H9 (cell line): Measurements from ENCODE around the gene STOML3. TPM values are rescaled to one million over a fixed set of nuclear protein-coding genes. Genes with fewer than 3 reads are reported as not detected.

ENCODE experiments used
- DNase-seq: peaks from one replicate; pipeline ENCODE4 v3.0.0-alpha.2; 2017
- H2AFZ ChIP-seq: one replicate; pipeline ENCODE4 v1.6.1; 2013; ENCODE audit warnings: mild to moderate bottlenecking, low read length, control low read depth, moderate library complexity
- H2AK5ac ChIP-seq: 2 replicates; pipeline ENCODE4 v1.6.1; 2013; ENCODE audit warnings: low read length, control low read depth, mixed read lengths; ENCODE audit not compliant: insufficient read length
- H2BK120ac ChIP-seq: one replicate; pipeline ENCODE4 v1.6.1; 2013; ENCODE audit warnings: low read depth, mild to moderate bottlenecking, low read length, control low read depth, inconsistent platforms; ENCODE audit not compliant: poor library complexity, severe bottlenecking
- H2BK12ac ChIP-seq: 2 replicates; pipeline ENCODE4 v1.6.1; 2013; ENCODE audit warnings: low read length, control low read depth, mixed read lengths, low read depth; ENCODE audit not compliant: insufficient read length
- H2BK15ac ChIP-seq: 2 replicates; pipeline ENCODE4 v1.6.1; 2013; ENCODE audit warnings: low read depth, low read length, control low read depth
- H2BK20ac ChIP-seq: one replicate; pipeline ENCODE4 v1.6.1; 2013; ENCODE audit warnings: low read depth, mild to moderate bottlenecking, low read length, control low read depth, inconsistent platforms; ENCODE audit not compliant: poor library complexity, severe bottlenecking
- H2BK5ac ChIP-seq: 2 replicates; pipeline ENCODE4 v1.6.1; 2013; ENCODE audit warnings: low read length, control low read depth, mixed read lengths; ENCODE audit not compliant: insufficient read length
- H3K14ac ChIP-seq: 2 replicates; pipeline ENCODE4 v1.6.1; 2013; ENCODE audit warnings: low read length, control low read depth; ENCODE audit not compliant: insufficient read depth
- H3K18ac ChIP-seq: 2 replicates; pipeline ENCODE4 v1.6.1; 2013; ENCODE audit warnings: low read depth, mild to moderate bottlenecking, mixed read lengths, low read length, control low read depth; ENCODE audit not compliant: insufficient read length
- H3K23ac ChIP-seq: 2 replicates; pipeline ENCODE4 v1.6.1; 2013; ENCODE audit warnings: low read length, control low read depth, mixed read lengths, low read depth; ENCODE audit not compliant: insufficient read length
- H3K23me2 ChIP-seq: 2 replicates; pipeline ENCODE4 v1.6.1; 2013; ENCODE audit warnings: low read depth, mild to moderate bottlenecking, mixed read lengths, low read length, control low read depth; ENCODE audit not compliant: insufficient read length, poor library complexity, severe bottlenecking
- H3K27ac ChIP-seq: 2 replicates; pipeline ENCODE4 v1.5.1; 2013; ENCODE audit warnings: low read length, control low read depth, mixed read lengths, low read depth; ENCODE audit not compliant: insufficient read length
- H3K27me3 ChIP-seq: 2 replicates; pipeline ENCODE4 v1.6.1; 2013; ENCODE audit warnings: low read length, control low read depth, inconsistent platforms; ENCODE audit not compliant: insufficient read depth
- H3K4ac ChIP-seq: 2 replicates; pipeline ENCODE4 v1.6.1; 2013; ENCODE audit warnings: low read depth, mild to moderate bottlenecking, control low read depth, inconsistent platforms, low read length, moderate library complexity
- H3K4me1 ChIP-seq: 2 replicates; pipeline ENCODE4 v1.6.1; 2013; ENCODE audit warnings: low read length, control low read depth, inconsistent platforms; ENCODE audit not compliant: insufficient read depth
- H3K4me2 ChIP-seq: 2 replicates; pipeline ENCODE4 v1.6.1; 2013; ENCODE audit warnings: low read length, control low read depth, mixed read lengths; ENCODE audit not compliant: insufficient read length, insufficient read depth
- H3K56ac ChIP-seq: 2 replicates; pipeline ENCODE4 v1.6.1; 2013; ENCODE audit warnings: low read depth, mild to moderate bottlenecking, mixed read lengths, low read length, control low read depth; ENCODE audit not compliant: insufficient read length
- H3K79me1 ChIP-seq: 2 replicates; pipeline ENCODE4 v1.6.1; 2013; ENCODE audit warnings: low read depth, mild to moderate bottlenecking, moderate library complexity, low read length, control low read depth, inconsistent platforms; ENCODE audit not compliant: insufficient read depth, poor library complexity, severe bottlenecking
- H3K79me2 ChIP-seq: 2 replicates; pipeline ENCODE4 v1.6.1; 2013; ENCODE audit warnings: low read length, control low read depth, inconsistent platforms; ENCODE audit not compliant: insufficient read depth
- H3K9ac ChIP-seq: 2 replicates; pipeline ENCODE4 v1.6.1; 2013; ENCODE audit warnings: low read length, control low read depth, mixed read lengths; ENCODE audit not compliant: insufficient read length; ENCODE audit errors: extremely low read depth
- H3K9me3 ChIP-seq: one replicate; pipeline ENCODE4 v1.6.1; 2013; ENCODE audit warnings: low read depth, low read length, inconsistent platforms; ENCODE audit not compliant: control insufficient read depth
- H3T11ph ChIP-seq: one replicate; pipeline ENCODE4 v1.6.1; 2013; ENCODE audit warnings: mild to moderate bottlenecking, low read length, control low read depth, inconsistent platforms
- H4K20me1 ChIP-seq: one replicate; pipeline ENCODE4 v1.6.1; 2013; ENCODE audit not compliant: control insufficient read depth, insufficient read length, insufficient read depth
- H4K5ac ChIP-seq: 2 replicates; pipeline ENCODE4 v1.6.1; 2013; ENCODE audit warnings: low read depth, mild to moderate bottlenecking, mixed read lengths, low read length, control low read depth; ENCODE audit not compliant: insufficient read length
- H4K8ac ChIP-seq: replicated peaks from 2 replicates; pipeline ENCODE4 v1.6.1; 2013; ENCODE audit warnings: low read length, control low read depth, mixed read lengths, low read depth; ENCODE audit not compliant: insufficient read length
- H4K91ac ChIP-seq: 2 replicates; pipeline ENCODE4 v1.6.1; 2013; ENCODE audit warnings: low read depth, mild to moderate bottlenecking, moderate library complexity, mixed read lengths, low read length, control low read depth; ENCODE audit not compliant: insufficient read length
- H3K27ac Mint-ChIP-seq, 3 experiments: 2 replicates in 2 of 3; 3 replicates in 1 of 3; pipeline ENCODE4 v1.8.0; 2020 to 2021; ENCODE audit warnings: mixed read lengths in 3 of 3, mild to moderate bottlenecking in 1 of 3, moderate library complexity in 1 of 3
- H3K27me3 Mint-ChIP-seq: 2 replicates; pipeline ENCODE4 v1.8.0; 2021; ENCODE audit warnings: low read depth, mild to moderate bottlenecking, moderate library complexity, mixed read lengths
- H3K36me3 Mint-ChIP-seq, 3 experiments: 2 replicates in 2 of 3; 3 replicates in 1 of 3; pipeline ENCODE4 v1.8.0; 2020 to 2021; ENCODE audit warnings: low read depth in 3 of 3, mixed read lengths in 3 of 3; ENCODE audit not compliant: insufficient read depth in 1 of 3
- H3K4me1 Mint-ChIP-seq, 2 experiments: 2 replicates each; pipeline ENCODE4 v1.8.0; 2020; ENCODE audit warnings: mixed read lengths in 2 of 2
- H3K4me3 Mint-ChIP-seq, 2 experiments: 2 replicates in 1 of 2; 3 replicates in 1 of 2; pipeline ENCODE4 v1.8.0; 2020 to 2021; ENCODE audit warnings: mild to moderate bottlenecking in 2 of 2, mixed read lengths in 2 of 2, moderate library complexity in 1 of 2
- H3K9me3 Mint-ChIP-seq, 2 experiments: 2 replicates in 1 of 2; 3 replicates in 1 of 2; pipeline ENCODE4 v1.8.0; 2020; ENCODE audit warnings: mild to moderate bottlenecking in 2 of 2, mixed read lengths in 2 of 2, moderate library complexity in 1 of 2
- WGBS: extraction: QIAGEN DNeasy Blood & Tissue Kit; methylation state at CpG from one replicate; pipeline ENCODE4 v1.1.7; 2013; ENCODE audit warnings: missing lambda C conversion rate, low lambda C conversion rate, mixed read lengths; ENCODE audit not compliant: insufficient read length; ENCODE audit errors: extremely low coverage; 5-methylcytosine and 5-hydroxymethylcytosine counted together
- total RNA-seq: library from RNA; stranded (reverse); gene quantifications from 2 replicates; pipeline ENCODE4 v1.2.1, GENCODE V29; 2021
- TF ChIP-seq, protein P1 (sequence below): fragments of 200-600 bp; sonication (generic); conservative IDR thresholded peaks from 3 replicates; pipeline ENCODE4 v1.8.0; 2021; ENCODE audit warnings: antibody characterized with exemption, mild to moderate bottlenecking

STOML3 gene
- total RNA-seq, 1 experiment from 2014 or later: not detected

GRCh38 chr13:39016087-39016486 lies 25.5 kb upstream of the STOML3 start:
- WGBS: no CpG with 5 or more reads among the region's 1 CpG
- H3K23ac ChIP-seq: no peak overlapping the region
- no peak overlapping the region for H4K8ac ChIP-seq
- no peak overlapping the region for H3K4me2 ChIP-seq
- no peaks in the 10 kb centered on the region for H3K23me2 ChIP-seq
- Mint-ChIP-seq H3K4me3 (no peak overlapping the region), H3K36me3 (peaks cover 39 to 78% (median 72%) of the 10 kb centered on the region in 3 experiments), H3K9me3 (no peaks in the 10 kb centered on the region), H3K27ac (no peak overlapping the region), H3K4me1 (no peaks in the 10 kb centered on the region; a peak in 1 of 4 replicates), H3K27me3 (no peaks in the 10 kb centered on the region)
- no peak overlapping the region for H3T11ph ChIP-seq
- no peaks in the 10 kb centered on the region for H3K9me3 ChIP-seq
- no peak overlapping the region for H3K18ac ChIP-seq
- no peak overlapping the region for H3K14ac ChIP-seq
- no peak overlapping the region for H2BK5ac ChIP-seq
- H3K27ac ChIP-seq: no peak overlapping the region
- no peak overlapping the region for H2BK20ac ChIP-seq
- no peak overlapping the region for H3K9ac ChIP-seq
- H3K4me1 ChIP-seq: no peaks in the 10 kb centered on the region
- H4K20me1 ChIP-seq: no peaks in the 10 kb centered on the region
- H2AK5ac ChIP-seq: no peak overlapping the region
- H4K5ac ChIP-seq: no peak overlapping the region
- no peak overlapping the region for H4K91ac ChIP-seq
- H3K56ac ChIP-seq: no peak overlapping the region
- H3K79me1 ChIP-seq: peaks cover 4% of the 10 kb centered on the region
- TF ChIP-seq, protein P1, sequence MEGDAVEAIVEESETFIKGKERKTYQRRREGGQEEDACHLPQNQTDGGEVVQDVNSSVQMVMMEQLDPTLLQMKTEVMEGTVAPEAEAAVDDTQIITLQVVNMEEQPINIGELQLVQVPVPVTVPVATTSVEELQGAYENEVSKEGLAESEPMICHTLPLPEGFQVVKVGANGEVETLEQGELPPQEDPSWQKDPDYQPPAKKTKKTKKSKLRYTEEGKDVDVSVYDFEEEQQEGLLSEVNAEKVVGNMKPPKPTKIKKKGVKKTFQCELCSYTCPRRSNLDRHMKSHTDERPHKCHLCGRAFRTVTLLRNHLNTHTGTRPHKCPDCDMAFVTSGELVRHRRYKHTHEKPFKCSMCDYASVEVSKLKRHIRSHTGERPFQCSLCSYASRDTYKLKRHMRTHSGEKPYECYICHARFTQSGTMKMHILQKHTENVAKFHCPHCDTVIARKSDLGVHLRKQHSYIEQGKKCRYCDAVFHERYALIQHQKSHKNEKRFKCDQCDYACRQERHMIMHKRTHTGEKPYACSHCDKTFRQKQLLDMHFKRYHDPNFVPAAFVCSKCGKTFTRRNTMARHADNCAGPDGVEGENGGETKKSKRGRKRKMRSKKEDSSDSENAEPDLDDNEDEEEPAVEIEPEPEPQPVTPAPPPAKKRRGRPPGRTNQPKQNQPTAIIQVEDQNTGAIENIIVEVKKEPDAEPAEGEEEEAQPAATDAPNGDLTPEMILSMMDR: no peak
- no peak overlapping the region for H2AFZ ChIP-seq
- H2BK15ac ChIP-seq: no peak overlapping the region
- H3K4ac ChIP-seq: no peak overlapping the region
- H3K79me2 ChIP-seq: no peaks in the 10 kb centered on the region
- H2BK12ac ChIP-seq: no peak overlapping the region
- no peak for DNase-seq
- no peaks in the 10 kb centered on the region for H3K27me3 ChIP-seq
- H2BK120ac ChIP-seq: no peak overlapping the region
